HCT116 (cell line): ENCODE data around the gene A2M. TPM values are rescaled to one million over a fixed set of nuclear protein-coding genes. Genes with fewer than 3 reads are reported as not detected.

Experiments
- ATAC-seq: fragments of 200-7000 bp; cut with Tn5 transposase; 2 replicates; pipeline ENCODE4 v1.9.1; 2020; ENCODE audit warnings: mild to moderate bottlenecking, moderate library complexity
- BruUV-seq: library from RNA; stranded (reverse); fragments of 400-500 nt; replicated peaks from 2 replicates; lab custom pipeline; 2021; lab: Mats Ljungman, UMichigan
- CTCF ChIA-PET: fragments of 300-600 bp; sonication (Branson Sonifier 250); formaldehyde crosslinking; loops from one replicate; lab custom pipeline; 2021; ENCODE audit warnings: antibody characterized with exemption; lab: Charles Lee
- POLR2A ChIA-PET: fragments of 300-600, 350-600 bp; sonication (Branson Sonifier 250); formaldehyde crosslinking; loops from one replicate; lab custom pipeline; 2021; ENCODE audit warnings: antibody characterized with exemption; lab: Charles Lee
- RAD21 ChIA-PET, 2 experiments: fragments of 300-600 bp; sonication (Branson Sonifier 250); formaldehyde crosslinking; loops; one replicate each; lab custom pipeline; 2023; ENCODE audit warnings: low total read pairs in 2 of 2; ENCODE audit not compliant: uncharacterized antibody in 2 of 2, unreplicated experiment in 2 of 2, low non-redundant PET in 1 of 2; lab: Charles Lee
- DNase-seq: peaks from one replicate; pipeline ENCODE4 v3.0.0-alpha.2; 2010; ENCODE audit warnings: low read depth, low spot score
- H2AFZ ChIP-seq: fragments of 200-600 bp; shearing (Covaris generic), sonication (generic); 2 replicates; pipeline ENCODE4 v1.6.1; 2017; ENCODE audit warnings: low read depth, mixed run types, mixed read lengths, antibody characterized with exemption, low read length; ENCODE audit not compliant: poor library complexity, severe bottlenecking
- H3K27ac ChIP-seq: 2 replicates; pipeline ENCODE4 v1.5.1; 2012; ENCODE audit warnings: low read depth, low read length
- H3K27me3 ChIP-seq: fragments of 200-600 bp; sonication (generic); 2 replicates; pipeline ENCODE4 v1.6.1; 2016; ENCODE audit warnings: mixed run types, low read length, mixed read lengths; ENCODE audit not compliant: insufficient read depth
- H3K36me3 ChIP-seq, 2 experiments: fragments of 200-500 bp in 1 of 2; fragments of 200-600 bp in 1 of 2; sonication (Bioruptor generic) in 1 of 2; sonication (generic) in 1 of 2; 2 replicates each; pipeline versions ENCODE4 v1.5.1 to v1.6.1; 2014 to 2016; ENCODE audit warnings: low read length in 2 of 2, inconsistent platforms in 1 of 2, mixed read lengths in 1 of 2, mixed run types in 1 of 2; ENCODE audit not compliant: insufficient read depth in 2 of 2, control insufficient read depth in 1 of 2
- H3K4me1 ChIP-seq, 2 experiments: fragments of 200-600 bp in 1 of 2; sonication (generic) in 1 of 2; 2 replicates each; pipeline versions ENCODE4 v1.5.1 to v1.6.1; 2012 to 2017; ENCODE audit warnings: low read length in 2 of 2, inconsistent platforms in 1 of 2, mild to moderate bottlenecking in 1 of 2, mixed read lengths in 1 of 2, mixed run types in 1 of 2, moderate library complexity in 1 of 2; ENCODE audit not compliant: insufficient read depth in 2 of 2, control insufficient read depth in 1 of 2
- H3K4me2 ChIP-seq: fragments of 200-600 bp; sonication (generic); 2 replicates; pipeline ENCODE4 v1.6.1; 2017; ENCODE audit warnings: mixed run types, low read length, mixed read lengths
- H3K4me3 ChIP-seq, 2 experiments: fragments of 200-600 bp in 1 of 2; sonication (generic) in 1 of 2; replicated peaks in 1 of 2; 2 replicates each; pipeline ENCODE4 v1.5.1; 2011 to 2016; ENCODE audit warnings: low read length in 2 of 2, control low read depth in 1 of 2, low read depth in 1 of 2, mild to moderate bottlenecking in 1 of 2, mixed read lengths in 1 of 2, mixed run types in 1 of 2
- H3K79me2 ChIP-seq: fragments of 200-600 bp; sonication (generic); 2 replicates; pipeline ENCODE4 v1.6.1; 2017; ENCODE audit warnings: mild to moderate bottlenecking, mixed run types, low read length, moderate library complexity, mixed read lengths; ENCODE audit not compliant: insufficient read depth
- H3K9ac ChIP-seq: fragments of 200-600 bp; sonication (generic); 2 replicates; pipeline ENCODE4 v1.6.1; 2016; ENCODE audit warnings: low read length, mixed read lengths
- H3K9me2 ChIP-seq: fragments of 200-600 bp; sonication (generic), shearing (Covaris generic); 2 replicates; pipeline ENCODE4 v1.6.1; 2017; ENCODE audit warnings: mixed run types, mild to moderate bottlenecking, moderate library complexity; ENCODE audit not compliant: insufficient read depth
- H3K9me3 ChIP-seq, 2 experiments: fragments of 200-500 bp in 1 of 2; fragments of 200-600 bp in 1 of 2; sonication (Bioruptor generic) in 1 of 2; sonication (generic) in 1 of 2; 2 replicates each; pipeline ENCODE4 v1.6.1; 2014 to 2017; ENCODE audit warnings: low read length in 2 of 2, mixed read lengths in 2 of 2, inconsistent platforms in 1 of 2, low read depth in 1 of 2, mild to moderate bottlenecking in 1 of 2, mixed run types in 1 of 2, moderate library complexity in 1 of 2; ENCODE audit not compliant: control insufficient read depth in 1 of 2, insufficient read depth in 1 of 2
- H4K20me1 ChIP-seq: fragments of 200-600 bp; sonication (generic), shearing (Covaris generic); 2 replicates; pipeline ENCODE4 v1.6.1; 2017; ENCODE audit warnings: mixed run types, mild to moderate bottlenecking, moderate library complexity; ENCODE audit not compliant: insufficient read depth
- ATF3 ChIP-seq: IDR thresholded peaks from 2 replicates; pipeline ENCODE4 v1.6.1; 2012
- CTCF ChIP-seq, 3 experiments: fragments of 200-600 bp in 1 of 3; sonication (generic) in 1 of 3; IDR thresholded peaks in 2 of 3; conservative IDR thresholded peaks in 1 of 3; 2 replicates each; pipeline ENCODE4 v1.5.1; 2012 to 2017; ENCODE audit warnings: low read depth in 2 of 3, low read length in 2 of 3, antibody characterized with exemption in 1 of 3, borderline replicate concordance in 1 of 3, control low read depth in 1 of 3, mild to moderate bottlenecking in 1 of 3, mixed read lengths in 1 of 3, mixed run types in 1 of 3, moderate library complexity in 1 of 3; ENCODE audit not compliant: insufficient read depth in 1 of 3
- EGR1 ChIP-seq: IDR thresholded peaks from 2 replicates; pipeline ENCODE4 v1.6.1; 2012; ENCODE audit warnings: low read depth
- ELF1 ChIP-seq: IDR thresholded peaks from 2 replicates; pipeline ENCODE4 v1.6.1; 2012; ENCODE audit warnings: low read depth, borderline replicate concordance
- FOSL1 ChIP-seq: IDR thresholded peaks from 2 replicates; pipeline ENCODE4 v1.6.1; 2012; ENCODE audit warnings: low read depth
- JUND ChIP-seq: IDR thresholded peaks from 2 replicates; pipeline ENCODE4 v1.6.1; 2012
- MAX ChIP-seq: IDR thresholded peaks from 2 replicates; pipeline ENCODE4 v1.6.1; 2012
- POLR2A ChIP-seq: IDR thresholded peaks from 2 replicates; pipeline ENCODE4 v1.7.0; 2011; ENCODE audit warnings: borderline replicate concordance; ENCODE audit not compliant: insufficient read depth, insufficient read length; ENCODE audit errors: extremely low read depth
- POLR2AphosphoS5 ChIP-seq: IDR thresholded peaks from 2 replicates; pipeline ENCODE4 v1.6.1; 2011; ENCODE audit warnings: mild to moderate bottlenecking, low read depth, low read length, moderate library complexity
- REST ChIP-seq: IDR thresholded peaks from 2 replicates; pipeline ENCODE4 v1.6.1; 2012; ENCODE audit warnings: low read depth
- SIN3A ChIP-seq: IDR thresholded peaks from 2 replicates; pipeline ENCODE4 v1.6.1; 2012; ENCODE audit warnings: low read depth
- SP1 ChIP-seq: IDR thresholded peaks from 2 replicates; pipeline ENCODE4 v1.6.1; 2012; ENCODE audit warnings: low read depth
- TCF7L2 ChIP-seq: IDR thresholded peaks from 2 replicates; pipeline ENCODE4 v1.7.0; 2011; ENCODE audit warnings: borderline replicate concordance, inconsistent platforms; ENCODE audit not compliant: insufficient read depth, insufficient read length; ENCODE audit errors: extremely low read depth
- YY1 ChIP-seq: IDR thresholded peaks from 2 replicates; pipeline ENCODE4 v1.6.1; 2011; ENCODE audit warnings: low read length, low read depth, moderate library complexity, mild to moderate bottlenecking; ENCODE audit not compliant: insufficient replicate concordance; ENCODE audit errors: extremely low read depth
- ZBTB33 ChIP-seq: IDR thresholded peaks from 2 replicates; pipeline ENCODE4 v1.6.1; 2011; ENCODE audit warnings: mild to moderate bottlenecking, low read length, moderate library complexity; ENCODE audit not compliant: insufficient replicate concordance; ENCODE audit errors: extremely low read depth
- ZNF274 ChIP-seq: fragments of 200-500 bp; sonication (Bioruptor generic); IDR thresholded peaks from 2 replicates; pipeline ENCODE4 v1.6.1; 2014; ENCODE audit warnings: mild to moderate bottlenecking, low read depth, low read length, inconsistent platforms
- intact Hi-C: fragments of 100-400 bp; cut with micrococcal nuclease; formaldehyde crosslinking; loops from 2 replicates; pipeline ENCODE4 v1.10.0; 2022
- total RNA-seq: library from RNA; stranded (reverse); gene quantifications from one replicate; pipeline ENCODE4 v1.2.1, GENCODE V29; 2021; ENCODE audit not compliant: unreplicated experiment

A2M gene
- total RNA-seq, 1 experiment from 2014 or later, result 3.0 TPM

- DNase-seq, result no peak
- intact Hi-C loops, result no loop called here
- Histone ChIP-seq H3K79me2 (no peaks in the 10 kb centered on the region), H3K27me3 (peaks cover 67% of the 10 kb centered on the region), H3K27ac (no peak overlapping the region), H4K20me1 (no peaks in the 10 kb centered on the region), H2AFZ (no peak overlapping the region), H3K4me3 (no peak overlapping the region), H3K4me1 (no peaks in the 10 kb centered on the region), H3K9me2 (no peaks in the 10 kb centered on the region), H3K9me3 (no peaks in the 10 kb centered on the region), H3K36me3 (no peaks in the 10 kb centered on the region), H3K9ac (no peak overlapping the region), H3K4me2 (no peak overlapping the region)
- ChIA-PET CTCF (no interaction called here), POLR2A (no interaction called here), RAD21 (no interaction called here)
- no peak for TF ChIP-seq ZBTB33
- no peak for TF ChIP-seq POLR2AphosphoS5
- no peak for TF ChIP-seq SP1
- TF ChIP-seq JUND, result no peak
- TF ChIP-seq MAX, result no peak
- no peak for TF ChIP-seq SIN3A
- TF ChIP-seq YY1, result no peak
- no peak for TF ChIP-seq ZNF274
- no peak for TF ChIP-seq POLR2A
- no peak for TF ChIP-seq TCF7L2
- no peak for TF ChIP-seq REST
- no peak for TF ChIP-seq ATF3
- TF ChIP-seq ELF1, result no peak
- TF ChIP-seq EGR1, result no peak
- no peak for TF ChIP-seq CTCF (IDR thresholded peaks at IDR 0.05 in 2 of 3, conservative IDR thresholded peaks at IDR 0.05 in 1 of 3; ENCODE audit: borderline replicate concordance in 1 of 3, insufficient read depth in 1 of 3, low read depth in 2 of 3, low read length in 2 of 3)
- no peak for TF ChIP-seq FOSL1
- BruUV-seq, result no TSS peak
- no peak for ATAC-seq
Measured at GRCh38 chr12:9156119-9156518, 40.4 kb upstream of the A2M start.
